ENCODE results near the gene FAM162B. TPM values are rescaled to one million over a fixed set of nuclear protein-coding genes. Genes with fewer than 3 reads are reported as not detected.

The FAM162B gene
- total and polyA plus RNA-seq, 2 donors (not counting 1 experiment from before 2014, with no cell fraction given) = not detected

- Mint-ChIP-seq H3K27ac (no peak overlapping the region), H3K4me3 (peak overlapping the region; percentile 81), H3K4me1 (peaks cover 14% of the 10 kb centered on the region), H3K27me3 (peaks cover 55% of the 10 kb centered on the region), H3K9me3 (ENCODE audit: insufficient read depth) (no peaks in the 10 kb centered on the region)
- TF ChIP-seq CTCF (IDR thresholded peaks at IDR 0.05) = no peak
- TF ChIP-seq EZH2 (IDR thresholded peaks at IDR 0.05; ENCODE audit: borderline replicate concordance, insufficient read depth, low read depth, low read length, poor library complexity, severe bottlenecking) = no peak
- WGBS (ENCODE audit: insufficient coverage) = 71% methylated on average over 1 of the region's 5 CpGs
- POLR2A ChIA-PET = no interaction called here
- no peaks in the 10 kb centered on the region for H4K20me1 ChIP-seq (ENCODE audit: control insufficient read depth, insufficient read depth, low read length, poor library complexity, severe bottlenecking)
- H3K4me1 ChIP-seq (ENCODE audit: control insufficient read depth in 2 of 2, insufficient read depth in 2 of 2, low read length in 2 of 2) = peaks cover 9 to 19% of the 10 kb centered on the region in 2 donors
- H3K79me2 ChIP-seq (ENCODE audit: control insufficient read depth, insufficient read depth, low read length) = no peaks in the 10 kb centered on the region
- no peak overlapping the region for H3K4me3 ChIP-seq (ENCODE audit: control extremely low read depth in 1 of 5, extremely low read depth in 1 of 5, insufficient read depth in 1 of 5, low read depth in 2 of 5, low read length in 4 of 5)
- ATAC-seq (ENCODE audit: low read depth) = no peak
- no peak overlapping the region for H2AFZ ChIP-seq (ENCODE audit: insufficient read depth, low read depth, low read length, poor library complexity, severe bottlenecking)
- H3K9me3 ChIP-seq (ENCODE audit: control extremely low read depth in 1 of 3, control insufficient read depth in 2 of 3, insufficient read depth in 1 of 3, low read length in 2 of 3) = peaks cover 0 to 5% (median 0%) of the 10 kb centered on the region in 3 donors
- no peaks in the 10 kb centered on the region for H3K36me3 ChIP-seq (replicated peaks in 1 of 2; ENCODE audit: control extremely low read depth in 1 of 2, control insufficient read depth in 1 of 2, extremely low read depth in 1 of 2, insufficient read depth in 2 of 2, low read length in 1 of 2)
- intact Hi-C loops (cut with micrococcal nuclease) = no loop called here
- no peak overlapping the region for H3K4me2 ChIP-seq (replicated peaks; ENCODE audit: low read depth, low read length, poor library complexity, severe bottlenecking)
- H3K9ac ChIP-seq (ENCODE audit: low read length) = no peak overlapping the region
- CTCF ChIA-PET = interaction anchor here (0.8 kb wide), 1 partner anchor 13 kb away, joined by 4 read pairs; no protein-coding TSS in a partner anchor
- DNase-seq = no peak
- peaks cover 0 to 28% (median 20%) of the 10 kb centered on the region in 4 experiments for H3K27me3 ChIP-seq (replicated peaks in 1 of 4; ENCODE audit: control extremely low read depth in 1 of 4, control insufficient read depth in 3 of 4, insufficient read depth in 4 of 4, low read length in 3 of 4)
- no peak overlapping the region for H3K27ac ChIP-seq (ENCODE audit: low read length in 2 of 2)
These were observed 1.1 kb upstream of the FAM162B start for GRCh38 chr6:116766506-116767176.

- H3K36me3 ChIP-seq (replicated peaks in 1 of 2; ENCODE audit: control extremely low read depth in 1 of 2, control insufficient read depth in 1 of 2, extremely low read depth in 1 of 2, insufficient read depth in 2 of 2, low read length in 1 of 2) = no peaks in the 10 kb centered on the region
- ChIA-PET CTCF (no interaction called here), POLR2A (no interaction called here)
- ATAC-seq (ENCODE audit: low read depth) = no peak
- H2AFZ ChIP-seq (ENCODE audit: insufficient read depth, low read depth, low read length, poor library complexity, severe bottlenecking) = peak overlapping the region; percentile 76
- no peaks in the 10 kb centered on the region for H4K20me1 ChIP-seq (ENCODE audit: control insufficient read depth, insufficient read depth, low read length, poor library complexity, severe bottlenecking)
- H3K4me3 ChIP-seq (ENCODE audit: control extremely low read depth in 1 of 5, extremely low read depth in 1 of 5, insufficient read depth in 1 of 5, low read depth in 2 of 5, low read length in 4 of 5) = no peak overlapping the region
- peaks cover 49% of the 10 kb centered on the region for H3K27me3 Mint-ChIP-seq
- no peak overlapping the region for H3K9ac ChIP-seq (ENCODE audit: low read length)
- no peak overlapping the region for H3K27ac ChIP-seq (ENCODE audit: low read length in 2 of 2)
- 67% methylated on average over 19 of the region's 19 CpGs for WGBS (ENCODE audit: insufficient coverage)
- H3K4me3 Mint-ChIP-seq = peak overlapping the region; percentile 42
- H3K27ac Mint-ChIP-seq = no peak overlapping the region
- intact Hi-C loops (cut with micrococcal nuclease) = no loop called here
- DNase-seq = peak; percentile 3
- H3K4me1 Mint-ChIP-seq = peaks cover 14% of the 10 kb centered on the region
- no peaks in the 10 kb centered on the region for H3K9me3 Mint-ChIP-seq (ENCODE audit: insufficient read depth)
- H3K4me2 ChIP-seq (replicated peaks; ENCODE audit: low read depth, low read length, poor library complexity, severe bottlenecking) = peak overlapping the region; percentile 60
- H3K79me2 ChIP-seq (ENCODE audit: control insufficient read depth, insufficient read depth, low read length) = no peaks in the 10 kb centered on the region
- peaks cover 9 to 19% of the 10 kb centered on the region in 2 donors for H3K4me1 ChIP-seq (ENCODE audit: control insufficient read depth in 2 of 2, insufficient read depth in 2 of 2, low read length in 2 of 2)
- peaks cover 0 to 5% (median 0%) of the 10 kb centered on the region in 3 donors for H3K9me3 ChIP-seq (ENCODE audit: control extremely low read depth in 1 of 3, control insufficient read depth in 2 of 3, insufficient read depth in 1 of 3, low read length in 2 of 3)
- no peak for TF ChIP-seq EZH2 (IDR thresholded peaks at IDR 0.05; ENCODE audit: borderline replicate concordance, insufficient read depth, low read depth, low read length, poor library complexity, severe bottlenecking)
- TF ChIP-seq CTCF (IDR thresholded peaks at IDR 0.05) = no peak
- peaks cover 0 to 36% (median 26%) of the 10 kb centered on the region in 4 experiments for H3K27me3 ChIP-seq (replicated peaks in 1 of 4; ENCODE audit: control extremely low read depth in 1 of 4, control insufficient read depth in 3 of 4, insufficient read depth in 4 of 4, low read length in 3 of 4)
These were observed 924 bp downstream of the FAM162B start for GRCh38 chr6:116764629-116764960.
